NAMALWA (cell line): ENCODE measurements around the gene DNAH7.

Experiments
- DNase-seq: peaks from one replicate; pipeline ENCODE4 v3.0.0-alpha.2; 2015; ENCODE audit warnings: low spot score

DNAH7 gene

GRCh38 chr2:195805283-195805976 lies 263.2 kb downstream of the DNAH7 start:
- no peak for DNase-seq

GRCh38 chr2:195795879-195796278 lies 272.8 kb downstream of the DNAH7 start:
- DNase-seq = no peak

- DNase-seq = no peak
Observed at GRCh38 chr2:195793881-195794280, 274.8 kb downstream of the DNAH7 start.

GRCh38 chr2:195782156-195782555 lies 286.5 kb downstream of the DNAH7 start:
- no peak for DNase-seq

GRCh38 chr2:195779491-195779890 lies 289.1 kb downstream of the DNAH7 start:
- no peak for DNase-seq

- no peak for DNase-seq
Observed at GRCh38 chr2:195769975-195770374, 298.7 kb downstream of the DNAH7 start.

GRCh38 chr2:195768431-195768830 lies 300.2 kb downstream of the DNAH7 start:
- DNase-seq = no peak

- DNase-seq = no peak
Observed at GRCh38 chr2:195766691-195767090, 301.9 kb downstream of the DNAH7 start.

GRCh38 chr2:195763866-195764265 lies 304.8 kb downstream of the DNAH7 start:
- DNase-seq = no peak

GRCh38 chr2:195759877-195760276 lies 308.8 kb downstream of the DNAH7 start:
- DNase-seq = no peak

- no peak for DNase-seq
Observed at GRCh38 chr2:195758846-195759245, 309.8 kb downstream of the DNAH7 start.

GRCh38 chr2:195756218-195756942 lies 312.3 kb downstream of the DNAH7 start:
- DNase-seq = no peak

- no peak for DNase-seq
Observed at GRCh38 chr2:195741191-195741590, 327.4 kb downstream of the DNAH7 start.

GRCh38 chr2:195737511-195738325 lies 330.9 kb downstream of the DNAH7 start:
- no peak for DNase-seq

GRCh38 chr2:195735347-195735746 lies 333.3 kb downstream of the DNAH7 start:
- no peak for DNase-seq

GRCh38 chr2:195734931-195735330 lies 333.7 kb downstream of the DNAH7 start:
- DNase-seq = no peak

GRCh38 chr2:195734395-195734794 lies 334.2 kb downstream of the DNAH7 start:
- DNase-seq = no peak

GRCh38 chr2:195733831-195734230 lies 334.8 kb downstream of the DNAH7 start:
- no peak for DNase-seq

- DNase-seq = no peak
Observed at GRCh38 chr2:195732574-195732973, 336.1 kb downstream of the DNAH7 start.

- no peak for DNase-seq
Observed at GRCh38 chr2:195730912-195731311, 337.7 kb downstream of the DNAH7 start.

GRCh38 chr2:195727106-195727505 lies 341.5 kb downstream of the DNAH7 start:
- DNase-seq = no peak

GRCh38 chr2:195722075-195722474 lies 346.6 kb downstream of the DNAH7 start:
- no peak for DNase-seq

GRCh38 chr2:195721042-195721441 lies 347.6 kb downstream of the DNAH7 start:
- DNase-seq = no peak
